ENCODE results near the gene CLK3.

DNA sequence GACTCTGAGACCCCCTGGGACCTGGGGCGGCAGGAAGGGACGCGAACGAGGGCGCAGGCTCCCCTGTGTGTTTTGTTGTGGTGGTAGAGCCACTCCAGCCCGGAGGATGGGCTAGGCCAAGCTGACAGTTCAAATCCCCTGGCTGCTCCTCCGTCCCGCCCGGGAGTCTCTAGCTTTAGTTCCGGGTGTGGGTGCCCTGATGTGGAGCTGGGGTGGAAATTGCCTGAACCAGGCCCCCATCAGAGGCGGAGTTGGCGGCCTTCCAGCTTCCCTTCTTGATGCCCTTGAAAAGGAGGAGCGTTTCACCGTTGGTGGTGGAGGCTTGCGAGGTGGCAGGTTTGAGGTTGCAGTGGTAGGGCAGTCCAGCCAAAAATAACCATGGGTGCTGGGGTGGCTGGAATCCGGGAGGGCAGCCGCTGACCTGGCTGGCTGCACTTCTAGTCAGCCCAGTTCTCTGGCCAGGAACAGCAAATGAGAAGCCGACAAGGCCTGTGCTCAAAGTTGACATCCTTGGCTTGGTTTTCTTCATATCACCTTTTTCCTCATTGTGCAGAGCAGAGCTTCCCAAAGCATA is 817 bp downstream of the CLK3 start:
- TF ChIP-seq, protein P1, sequence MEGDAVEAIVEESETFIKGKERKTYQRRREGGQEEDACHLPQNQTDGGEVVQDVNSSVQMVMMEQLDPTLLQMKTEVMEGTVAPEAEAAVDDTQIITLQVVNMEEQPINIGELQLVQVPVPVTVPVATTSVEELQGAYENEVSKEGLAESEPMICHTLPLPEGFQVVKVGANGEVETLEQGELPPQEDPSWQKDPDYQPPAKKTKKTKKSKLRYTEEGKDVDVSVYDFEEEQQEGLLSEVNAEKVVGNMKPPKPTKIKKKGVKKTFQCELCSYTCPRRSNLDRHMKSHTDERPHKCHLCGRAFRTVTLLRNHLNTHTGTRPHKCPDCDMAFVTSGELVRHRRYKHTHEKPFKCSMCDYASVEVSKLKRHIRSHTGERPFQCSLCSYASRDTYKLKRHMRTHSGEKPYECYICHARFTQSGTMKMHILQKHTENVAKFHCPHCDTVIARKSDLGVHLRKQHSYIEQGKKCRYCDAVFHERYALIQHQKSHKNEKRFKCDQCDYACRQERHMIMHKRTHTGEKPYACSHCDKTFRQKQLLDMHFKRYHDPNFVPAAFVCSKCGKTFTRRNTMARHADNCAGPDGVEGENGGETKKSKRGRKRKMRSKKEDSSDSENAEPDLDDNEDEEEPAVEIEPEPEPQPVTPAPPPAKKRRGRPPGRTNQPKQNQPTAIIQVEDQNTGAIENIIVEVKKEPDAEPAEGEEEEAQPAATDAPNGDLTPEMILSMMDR (IDR thresholded peaks at IDR 0.05; ENCODE audit: insufficient read depth, low read depth, low read length), result no peak
- no peak for TF ChIP-seq EZH2 (IDR thresholded peaks at IDR 0.05; ENCODE audit: insufficient read depth, low read length)
